HEK293 (cell line): ENCODE measurements around the gene VEPH1.

Experiments used
- CTCF ChIA-PET: fragments of 350-600 bp; formaldehyde crosslinking; extraction: SDS; loops from one replicate; lab custom pipeline; 2021; ENCODE audit warnings: antibody characterized with exemption; lab: Yijun Ruan, JAX
- POLR2A ChIA-PET: fragments of 300-600 bp; formaldehyde crosslinking; extraction: SDS; loops from one replicate; lab custom pipeline; 2020; ENCODE audit warnings: antibody characterized with exemption, inconsistent platforms; lab: Yijun Ruan, JAX
- H3K27ac ChIP-seq: fragments of 200-500 bp; sonication (Bioruptor generic); 2 replicates; pipeline ENCODE4 v1.5.1; 2014; ENCODE audit warnings: low read depth, low read length, control low read depth, inconsistent platforms; ENCODE audit errors: extremely low read depth
- H3K36me3 ChIP-seq, 2 experiments: fragments of 200-500 bp in 1 of 2; sonication (Bioruptor generic) in 1 of 2; 1 replicate in 1 of 2; 2 replicates in 1 of 2; pipeline ENCODE4 v1.5.1; 2014 to 2017; ENCODE audit warnings: inconsistent platforms in 2 of 2, low read length in 2 of 2; ENCODE audit not compliant: control insufficient read depth in 2 of 2, insufficient read depth in 1 of 2
- H3K4me1 ChIP-seq: fragments of 200-500 bp; sonication (Bioruptor generic); 2 replicates; pipeline ENCODE4 v1.5.1; 2014; ENCODE audit warnings: mild to moderate bottlenecking, low read length, inconsistent platforms; ENCODE audit not compliant: control insufficient read depth, insufficient read depth
- H3K4me3 ChIP-seq: 2 replicates; pipeline ENCODE4 v1.5.1; 2011; ENCODE audit warnings: low read depth, mild to moderate bottlenecking, control low read depth, low read length, moderate library complexity
- H3K9me3 ChIP-seq: fragments of 200-500 bp; sonication (Bioruptor generic); 2 replicates; pipeline ENCODE4 v1.5.1; 2014; ENCODE audit warnings: low read depth, low read length, inconsistent platforms; ENCODE audit not compliant: control insufficient read depth, insufficient read depth
- GFI1B ChIP-seq: fragments of 450-650 bp; formaldehyde crosslinking; IDR thresholded peaks from 2 replicates; pipeline ENCODE4 v1.5.1; 2016; ENCODE audit warnings: missing biosample characterization, missing genetic modification characterization
- KLF1 ChIP-seq: fragments of 450-650 bp; formaldehyde crosslinking; IDR thresholded peaks from 2 replicates; pipeline ENCODE4 v1.5.1; 2016; ENCODE audit warnings: missing biosample characterization, missing genetic modification characterization
- KLF17 ChIP-seq: fragments of 450-650 bp; formaldehyde crosslinking; IDR thresholded peaks from 2 replicates; pipeline ENCODE4 v1.5.1; 2016; ENCODE audit warnings: missing biosample characterization, missing genetic modification characterization
- MEIS1 ChIP-seq: sonication (generic); formaldehyde crosslinking; IDR thresholded peaks from 2 replicates; pipeline ENCODE4 v1.8.1; 2022; ENCODE audit warnings: missing genetic modification reagents, mild to moderate bottlenecking, borderline replicate concordance
- OSR2 ChIP-seq: fragments of 450-650 bp; formaldehyde crosslinking; IDR thresholded peaks from 2 replicates; pipeline ENCODE4 v1.5.1; 2016; ENCODE audit warnings: missing biosample characterization, missing genetic modification characterization
- PRDM2 ChIP-seq: fragments of 450-650 bp; formaldehyde crosslinking; IDR thresholded peaks from 2 replicates; pipeline ENCODE4 v1.5.1; 2016; ENCODE audit warnings: missing biosample characterization, missing genetic modification characterization, borderline replicate concordance
- PRDM4 ChIP-seq: fragments of 450-650 bp; formaldehyde crosslinking; IDR thresholded peaks from 2 replicates; pipeline ENCODE4 v1.5.1; 2017; ENCODE audit warnings: missing biosample characterization, missing genetic modification characterization
- TCF7L2 ChIP-seq: IDR thresholded peaks from 2 replicates; pipeline ENCODE4 v1.6.1; 2011; ENCODE audit warnings: low read depth, mild to moderate bottlenecking, inconsistent platforms, low read length, moderate library complexity, borderline replicate concordance
- ZFP37 ChIP-seq: fragments of 450-650 bp; formaldehyde crosslinking; IDR thresholded peaks from 2 replicates; pipeline ENCODE4 v1.5.1; 2016; ENCODE audit warnings: missing biosample characterization, missing genetic modification characterization
- ZNF140 ChIP-seq: fragments of 450-650 bp; formaldehyde crosslinking; IDR thresholded peaks from 2 replicates; pipeline ENCODE4 v1.5.1; 2016; ENCODE audit warnings: missing biosample characterization, missing genetic modification characterization
- ZNF248 ChIP-seq: fragments of 450-650 bp; formaldehyde crosslinking; IDR thresholded peaks from 2 replicates; pipeline ENCODE4 v1.5.1; 2017; ENCODE audit warnings: missing biosample characterization, missing genetic modification characterization
- ZNF335 ChIP-seq: fragments of 450-650 bp; formaldehyde crosslinking; conservative IDR thresholded peaks from 2 replicates; pipeline ENCODE4 v1.5.1; 2016; ENCODE audit warnings: missing biosample characterization, missing genetic modification characterization
- ZNF544 ChIP-seq: fragments of 450-650 bp; formaldehyde crosslinking; IDR thresholded peaks from 2 replicates; pipeline ENCODE4 v1.5.0; 2017; ENCODE audit warnings: missing biosample characterization, missing genetic modification characterization
- ZNF558 ChIP-seq: fragments of 450-650 bp; formaldehyde crosslinking; IDR thresholded peaks from 2 replicates; pipeline ENCODE4 v1.5.1; 2016; ENCODE audit warnings: missing biosample characterization, missing genetic modification characterization
- ZNF623 ChIP-seq: fragments of 450-650 bp; formaldehyde crosslinking; IDR thresholded peaks from 2 replicates; pipeline ENCODE4 v1.5.1; 2016; ENCODE audit warnings: missing biosample characterization, missing genetic modification characterization
- ZNF658 ChIP-seq: fragments of 450-650 bp; formaldehyde crosslinking; IDR thresholded peaks from 2 replicates; pipeline ENCODE4; 2016; ENCODE audit warnings: missing biosample characterization, missing genetic modification characterization
- ZNF704 ChIP-seq: fragments of 450-650 bp; formaldehyde crosslinking; IDR thresholded peaks from 2 replicates; pipeline ENCODE4 v1.5.1; 2016; ENCODE audit warnings: missing biosample characterization, missing genetic modification characterization
- ZSCAN30 ChIP-seq: fragments of 450-650 bp; IDR thresholded peaks from 2 replicates; pipeline ENCODE4 v1.5.1; 2018; ENCODE audit warnings: missing biosample characterization, mild to moderate bottlenecking, missing genetic modification characterization, moderate library complexity
- ZSCAN5A ChIP-seq: fragments of 450-650 bp; formaldehyde crosslinking; IDR thresholded peaks from 2 replicates; pipeline ENCODE4 v1.5.1; 2016; ENCODE audit warnings: missing biosample characterization, missing genetic modification characterization
- TF ChIP-seq, protein P1 (sequence below): fragments of 450-650 bp; formaldehyde crosslinking; IDR thresholded peaks from 2 replicates; pipeline ENCODE4 v1.5.1; 2016; ENCODE audit warnings: missing biosample characterization, missing genetic modification characterization, low read depth

The VEPH1 gene

GRCh38 chr3:157500232-157500631 lies 3.0 kb downstream of the VEPH1 start:
- ChIA-PET POLR2A (interaction anchor here (0.9 to 1.2 kb wide), 3 partner anchors 62 to 340 kb away, joined by 3 to 4 read pairs (median 3); partner anchors contain the start of gene CCNL1), CTCF (interaction anchor here (1.0 to 2.1 kb wide), 4 partner anchors 32 to 296 kb away, joined by 3 to 6 read pairs (median 4); no protein-coding TSS in a partner anchor)
- Histone ChIP-seq H3K9me3 (no peaks in the 10 kb centered on the region), H3K4me1 (no peaks in the 10 kb centered on the region), H3K27ac (no peak overlapping the region), H3K4me3 (no peak overlapping the region; the same call in 1 of the 2 replicates), H3K36me3 (no peaks in the 10 kb centered on the region)
- peak; percentile 28; the same call in 1 of the 2 replicates for TF ChIP-seq MEIS1 (CRISPR knock-in tag)
- no peak for TF ChIP-seq ZNF558 (tag by site-specific recombination)
- TF ChIP-seq ZNF335 (tag by site-specific recombination): peak; percentile 63; the same call in 1 of the 2 replicates
- TF ChIP-seq KLF1: peak; percentile 88
- TF ChIP-seq ZSCAN30 (tag by site-specific recombination): peak; percentile 27; the same call in 1 of the 2 replicates
- 0 out of 2 replicates have a peak, but pooled peaks have one; percentile 25 for TF ChIP-seq KLF17

DNA sequence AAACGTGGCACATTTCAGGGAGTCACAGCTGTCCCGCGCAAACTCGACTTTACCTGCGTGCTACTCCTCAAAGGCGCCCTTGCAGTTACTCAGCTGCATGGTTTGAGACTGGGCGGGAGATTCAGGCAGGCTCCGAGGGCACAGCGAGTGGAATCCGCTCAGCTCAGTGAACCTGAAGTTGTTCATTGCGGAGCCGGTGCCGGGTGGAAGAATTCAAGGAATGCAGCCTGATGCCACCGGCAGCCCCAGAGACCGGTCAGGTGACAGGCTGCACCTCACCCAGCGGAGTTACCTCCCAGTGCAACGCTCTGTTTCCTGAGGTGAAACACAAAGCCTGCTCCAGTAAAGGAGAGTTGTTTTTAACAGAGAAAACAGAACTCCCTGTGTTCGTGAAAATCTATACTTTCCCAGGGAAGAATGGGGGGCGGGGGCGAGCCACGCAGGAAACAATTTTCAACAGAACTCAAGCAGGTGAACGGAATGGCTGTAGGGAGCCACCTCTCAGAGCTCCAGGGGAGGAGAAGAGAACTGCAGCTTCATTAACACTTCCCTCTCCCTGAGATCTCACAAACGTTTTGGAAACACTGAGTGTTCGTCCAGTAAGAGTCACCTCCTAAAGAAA lies 3.8 kb downstream of the VEPH1 start:
- CTCF ChIA-PET: interaction anchor here (0.8 to 2.1 kb wide), 4 partner anchors 73 to 295 kb away, joined by 3 to 6 read pairs (median 4); no protein-coding TSS in a partner anchor
- Histone ChIP-seq H3K9me3 (no peaks in the 10 kb centered on the region), H3K4me1 (no peaks in the 10 kb centered on the region), H3K36me3 (no peaks in the 10 kb centered on the region), H3K4me3 (peak overlapping the region; percentile 18), H3K27ac (no peak overlapping the region; the same call in 1 of the 2 replicates)
- POLR2A ChIA-PET: interaction anchor here (0.9 to 1.2 kb wide), 3 partner anchors 62 to 339 kb away, joined by 3 to 4 read pairs (median 3); partner anchors contain the start of gene CCNL1
- no peak for TF ChIP-seq PRDM4 (tag by site-specific recombination)
- TF ChIP-seq GFI1B (tag by site-specific recombination): no peak
- TF ChIP-seq ZSCAN5A (tag by site-specific recombination): no peak
- TF ChIP-seq OSR2 (tag by site-specific recombination): no peak
- no peak for TF ChIP-seq ZNF623 (tag by site-specific recombination)
- no peak for TF ChIP-seq PRDM2 (tag by site-specific recombination)
- no peak for TF ChIP-seq ZNF248 (tag by site-specific recombination)
- peak; percentile 76 for TF ChIP-seq ZFP37 (tag by site-specific recombination)
- TF ChIP-seq ZNF704: no peak
- no peak for TF ChIP-seq TCF7L2
- TF ChIP-seq ZNF658: no peak
- TF ChIP-seq ZNF335 (tag by site-specific recombination): peak; percentile 69
- no peak for TF ChIP-seq ZNF140 (tag by site-specific recombination)
- no peak for TF ChIP-seq ZNF544
- TF ChIP-seq, protein P1, sequence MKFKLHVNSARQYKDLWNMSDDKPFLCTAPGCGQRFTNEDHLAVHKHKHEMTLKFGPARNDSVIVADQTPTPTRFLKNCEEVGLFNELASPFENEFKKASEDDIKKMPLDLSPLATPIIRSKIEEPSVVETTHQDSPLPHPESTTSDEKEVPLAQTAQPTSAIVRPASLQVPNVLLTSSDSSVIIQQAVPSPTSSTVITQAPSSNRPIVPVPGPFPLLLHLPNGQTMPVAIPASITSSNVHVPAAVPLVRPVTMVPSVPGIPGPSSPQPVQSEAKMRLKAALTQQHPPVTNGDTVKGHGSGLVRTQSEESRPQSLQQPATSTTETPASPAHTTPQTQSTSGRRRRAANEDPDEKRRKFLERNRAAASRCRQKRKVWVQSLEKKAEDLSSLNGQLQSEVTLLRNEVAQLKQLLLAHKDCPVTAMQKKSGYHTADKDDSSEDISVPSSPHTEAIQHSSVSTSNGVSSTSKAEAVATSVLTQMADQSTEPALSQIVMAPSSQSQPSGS: no peak
